ENCODE data around the gene HOXA11. TPM values are rescaled to one million over a fixed set of nuclear protein-coding genes. Genes with fewer than 3 reads are reported as not detected.

HOXA11 gene
- 3.1 and 4.0 TPM in 2 replicates for total RNA-seq

DNA sequence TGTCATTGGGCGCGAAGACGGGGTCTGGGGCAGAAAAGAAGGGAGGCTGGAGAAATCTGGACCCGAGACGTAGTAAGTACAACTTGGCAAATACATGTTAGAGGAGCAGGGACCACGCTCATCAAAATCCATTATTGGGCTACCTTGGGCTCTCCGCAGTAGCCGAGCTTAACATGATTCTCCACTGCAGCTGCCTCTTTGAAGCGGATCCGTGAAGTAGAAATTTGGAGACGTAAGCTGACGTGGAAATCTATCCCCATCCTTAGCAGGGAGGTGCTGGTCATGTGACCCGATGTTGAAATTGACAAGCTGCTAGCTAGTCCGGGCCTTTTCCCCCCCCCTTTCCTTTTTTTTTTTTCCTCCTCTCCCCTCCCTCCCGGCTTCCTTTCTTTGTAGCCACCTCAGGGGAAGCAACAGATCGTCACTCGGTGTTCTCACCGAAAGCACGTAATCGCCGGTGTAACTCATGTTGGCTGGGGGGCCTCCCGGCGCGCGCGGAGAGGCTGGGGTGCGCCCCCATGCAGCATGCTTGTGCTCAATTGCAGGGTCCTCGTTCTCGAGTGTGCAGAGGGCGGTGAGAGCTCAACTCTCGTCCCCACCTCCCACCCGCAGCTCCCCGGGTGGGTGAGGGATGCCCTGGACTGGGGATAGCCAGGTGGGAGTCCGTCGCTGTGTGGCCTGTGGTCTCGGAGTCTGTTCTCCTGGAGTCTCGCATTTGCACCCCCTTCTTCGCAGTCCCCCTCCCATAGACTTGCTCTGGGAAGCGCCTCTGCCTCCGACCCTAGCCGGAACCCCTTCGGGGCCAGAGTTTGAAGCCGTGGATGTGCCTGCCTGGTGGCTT is at the start of gene HOXA11:
Gene HOXA11, minus strand, starts transcription at position 220 of the 841 bp plus-strand sequence. Its CDS starts 88 bp downstream, at position 132.

DNA sequence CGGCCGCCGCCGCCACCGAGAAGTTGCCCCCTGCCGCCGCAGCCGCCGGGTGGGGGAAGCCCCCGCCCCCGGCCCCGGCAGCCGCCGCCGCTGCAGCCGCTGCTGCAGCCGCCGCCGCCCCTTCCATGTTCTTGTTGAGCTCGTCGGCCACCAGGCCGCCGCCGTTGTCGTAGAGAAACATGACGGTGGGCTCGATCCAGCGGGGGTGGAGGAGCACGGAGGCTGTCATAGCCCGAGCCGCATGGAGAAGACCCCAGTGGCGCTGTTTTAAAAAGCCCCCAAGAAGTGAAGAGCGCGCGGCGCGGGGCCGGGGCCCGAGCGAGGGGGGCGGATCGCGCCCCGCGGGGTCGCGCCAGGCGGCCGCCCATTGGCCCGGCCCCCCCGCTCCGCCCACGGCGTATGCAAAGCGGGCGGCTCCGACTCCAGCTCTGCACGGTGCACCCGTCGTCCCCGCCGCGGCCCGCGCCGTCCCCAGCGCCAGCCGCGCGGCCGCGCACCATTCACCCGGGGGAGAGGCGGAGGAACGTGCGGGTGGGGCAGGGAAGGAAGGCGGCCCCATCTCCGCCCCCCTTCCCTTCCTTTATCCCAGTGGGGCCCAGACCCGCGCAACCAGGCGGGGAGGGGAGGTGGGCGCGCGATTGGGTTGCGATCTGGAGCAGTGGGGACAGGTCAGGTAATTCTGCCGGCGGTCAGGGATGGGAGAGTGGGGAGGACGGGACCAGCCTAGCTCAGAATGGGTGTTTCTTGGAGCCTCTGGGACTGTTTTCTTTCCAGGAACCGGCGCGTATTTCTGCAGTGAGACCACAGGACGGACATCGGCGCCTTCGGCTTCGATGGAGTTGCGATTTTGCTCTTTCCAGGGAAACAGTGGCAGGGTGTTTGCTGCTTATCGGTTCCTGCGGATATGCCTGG is 15.1 kb upstream of the HOXA11 start, which contains the start of gene HOXA13:
Gene HOXA13, minus strand, starts transcription at position 243 of the 912 bp plus-strand sequence. Its CDS starts 14 bp downstream, at position 229.

DNA sequence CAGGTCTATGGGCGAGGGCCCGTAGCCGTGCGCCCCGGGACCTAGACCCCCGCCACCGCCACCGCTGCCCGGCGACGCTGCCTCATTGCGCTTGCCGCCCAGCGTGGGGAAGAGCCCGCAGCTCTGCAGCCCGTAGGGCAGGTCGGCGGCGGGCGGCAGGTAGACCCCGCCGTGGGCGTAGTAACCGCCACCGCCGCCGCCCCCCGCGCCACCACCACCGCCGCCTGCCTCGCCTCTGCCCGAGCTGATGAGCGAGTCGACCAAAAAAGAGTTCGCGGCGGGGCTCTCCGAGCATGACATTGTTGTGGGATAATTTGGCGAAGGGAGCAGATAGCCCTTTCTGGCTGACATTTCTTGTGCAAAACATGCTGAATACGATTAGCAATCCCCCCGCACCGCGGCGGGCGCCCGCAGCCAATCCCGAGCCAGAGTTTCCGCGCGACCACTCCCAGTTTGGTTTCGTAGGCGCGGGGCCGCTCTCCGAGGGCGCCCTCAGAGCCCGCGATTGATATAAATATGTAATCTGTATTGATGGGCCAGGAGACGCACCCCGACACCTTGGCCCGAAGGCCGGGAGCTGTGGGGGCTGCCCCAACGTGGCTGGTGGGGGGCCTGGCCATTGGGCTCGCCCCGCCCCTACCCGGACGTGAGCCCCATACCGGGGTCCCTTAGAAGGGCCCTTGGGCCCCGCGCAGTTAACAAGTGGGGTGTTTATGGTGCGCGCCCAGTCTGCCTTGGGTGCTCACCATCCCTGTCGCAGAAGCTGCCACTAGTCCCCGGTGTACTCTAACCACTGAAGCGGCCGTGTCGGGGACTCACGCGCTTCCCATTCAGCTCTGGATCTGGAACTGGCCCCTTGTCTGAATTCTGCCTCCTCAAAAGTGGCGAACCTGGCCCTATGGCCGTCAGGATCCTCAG is 10.8 kb downstream of the HOXA11 start, which contains the start of gene HOXA10:
Gene HOXA10, minus strand, starts transcription at position 365 of the 918 bp plus-strand sequence. Its CDS starts 14 bp downstream, at position 351.

DNA sequence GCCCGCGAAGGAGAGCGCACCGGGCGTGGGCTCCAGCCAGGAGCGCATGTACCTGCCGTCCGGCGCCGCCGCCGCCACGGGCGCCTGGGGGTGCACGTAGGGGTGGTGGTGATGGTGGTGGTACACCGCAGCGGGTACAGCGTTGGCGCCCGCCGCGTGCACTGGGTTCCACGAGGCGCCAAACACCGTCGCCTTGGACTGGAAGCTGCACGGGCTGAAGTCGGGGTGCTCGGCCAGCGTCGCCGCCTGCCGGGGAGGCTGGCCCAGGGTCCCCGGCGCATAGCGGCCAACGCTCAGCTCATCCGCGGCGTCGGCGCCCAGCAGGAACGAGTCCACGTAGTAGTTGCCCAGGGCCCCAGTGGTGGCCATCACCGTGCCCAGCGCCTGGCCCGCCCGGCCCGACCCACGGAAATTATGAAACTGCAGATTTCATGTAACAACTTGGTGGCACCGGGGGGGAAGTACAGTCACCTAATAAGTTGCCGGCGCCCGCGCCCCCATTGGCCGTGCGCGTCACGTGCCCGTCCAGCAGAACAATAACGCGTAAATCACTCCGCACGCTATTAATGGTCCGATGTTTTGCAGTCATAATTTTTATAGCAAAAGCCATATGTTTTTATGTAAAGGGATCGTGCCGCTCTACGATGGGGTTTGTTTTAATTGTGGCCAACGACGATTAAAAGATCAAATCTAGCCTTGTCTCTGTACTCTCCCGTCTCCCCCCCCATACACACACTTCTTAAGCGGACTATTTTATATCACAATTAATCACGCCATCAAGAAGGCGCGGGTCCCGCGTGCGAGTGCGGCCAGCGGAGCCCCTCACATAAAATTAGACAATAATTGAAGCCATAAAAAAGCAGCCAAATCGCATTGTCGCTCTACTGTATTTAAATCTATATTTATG is 19.7 kb downstream of the HOXA11 start, which contains the start of gene HOXA9:
Gene HOXA9, minus strand, starts transcription at position 449 of the 907 bp plus-strand sequence. Its CDS starts 80 bp downstream, at position 369.

DNA sequence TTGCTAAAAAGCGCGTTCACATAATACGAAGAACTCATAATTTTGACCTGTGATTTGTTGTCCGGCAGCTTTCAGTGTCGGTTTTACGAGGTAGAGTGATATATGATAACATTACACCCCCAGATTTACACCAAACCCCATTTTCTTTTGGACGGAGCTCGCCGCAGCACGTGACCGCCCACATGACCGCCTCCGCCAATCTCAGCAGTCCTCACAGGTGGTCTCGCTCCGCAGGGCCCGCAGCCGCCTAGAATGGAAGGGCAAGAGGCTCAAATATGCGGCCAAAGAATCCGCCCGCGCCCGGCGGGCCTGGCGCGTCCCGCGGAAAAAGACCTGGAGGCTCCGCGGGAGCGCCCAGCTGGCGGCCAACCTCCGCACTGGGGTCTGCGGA is 28.5 kb downstream of the HOXA11 start, which contains the start of gene HOXA7:
Gene HOXA7, minus strand, starts transcription at position 168 of the 391 bp plus-strand sequence. Its CDS starts 130 bp downstream, at position 38.

DNA sequence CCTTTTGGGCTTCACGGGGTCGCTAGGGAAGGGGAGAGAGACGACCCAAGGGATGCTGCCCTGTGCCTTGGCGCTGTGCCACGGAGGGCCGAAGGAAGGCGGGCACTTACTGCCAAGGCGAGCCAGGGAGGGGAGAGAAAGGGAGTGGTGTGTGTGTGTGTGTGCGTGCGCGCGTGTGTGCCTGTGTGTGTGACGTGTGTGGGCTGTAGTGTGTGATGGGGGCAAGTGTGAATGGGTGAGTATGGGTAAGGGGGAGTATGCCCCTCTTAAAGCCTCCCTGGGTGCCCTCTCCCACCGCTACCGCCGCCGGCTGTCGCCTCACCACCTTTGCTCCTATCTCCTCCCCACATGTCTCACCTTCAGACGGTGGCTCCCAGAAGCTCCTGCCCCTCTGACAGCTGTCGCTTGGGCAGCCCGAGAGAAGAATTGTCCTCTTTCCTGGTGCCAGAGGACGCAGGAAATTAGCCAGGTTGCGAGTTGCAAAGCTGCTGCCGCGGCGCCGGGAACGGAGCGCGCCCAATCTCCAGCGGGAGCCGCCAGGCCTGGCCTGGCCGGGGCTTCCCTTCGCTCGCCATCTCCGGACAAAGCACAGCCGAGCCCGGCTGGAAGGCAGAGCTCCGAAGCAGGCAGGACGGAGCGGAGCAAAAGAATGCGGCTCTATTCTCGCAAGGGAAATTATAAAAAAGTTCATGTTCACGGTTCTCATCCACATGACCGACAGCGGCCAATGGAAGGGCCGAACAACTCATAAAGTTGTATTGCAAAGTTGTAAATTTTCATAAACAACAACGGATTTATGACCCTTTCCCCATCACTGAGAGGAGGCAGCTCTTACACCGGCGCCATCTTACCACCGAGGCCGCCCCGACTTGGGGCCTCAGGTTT is 32.9 kb downstream of the HOXA11 start, which contains the start of gene HOXA3:
Gene HOXA3, minus strand, starts transcription at position 653 of the 885 bp plus-strand sequence. CDS start 41,943 bp downstream, outside the sequence.

DNA sequence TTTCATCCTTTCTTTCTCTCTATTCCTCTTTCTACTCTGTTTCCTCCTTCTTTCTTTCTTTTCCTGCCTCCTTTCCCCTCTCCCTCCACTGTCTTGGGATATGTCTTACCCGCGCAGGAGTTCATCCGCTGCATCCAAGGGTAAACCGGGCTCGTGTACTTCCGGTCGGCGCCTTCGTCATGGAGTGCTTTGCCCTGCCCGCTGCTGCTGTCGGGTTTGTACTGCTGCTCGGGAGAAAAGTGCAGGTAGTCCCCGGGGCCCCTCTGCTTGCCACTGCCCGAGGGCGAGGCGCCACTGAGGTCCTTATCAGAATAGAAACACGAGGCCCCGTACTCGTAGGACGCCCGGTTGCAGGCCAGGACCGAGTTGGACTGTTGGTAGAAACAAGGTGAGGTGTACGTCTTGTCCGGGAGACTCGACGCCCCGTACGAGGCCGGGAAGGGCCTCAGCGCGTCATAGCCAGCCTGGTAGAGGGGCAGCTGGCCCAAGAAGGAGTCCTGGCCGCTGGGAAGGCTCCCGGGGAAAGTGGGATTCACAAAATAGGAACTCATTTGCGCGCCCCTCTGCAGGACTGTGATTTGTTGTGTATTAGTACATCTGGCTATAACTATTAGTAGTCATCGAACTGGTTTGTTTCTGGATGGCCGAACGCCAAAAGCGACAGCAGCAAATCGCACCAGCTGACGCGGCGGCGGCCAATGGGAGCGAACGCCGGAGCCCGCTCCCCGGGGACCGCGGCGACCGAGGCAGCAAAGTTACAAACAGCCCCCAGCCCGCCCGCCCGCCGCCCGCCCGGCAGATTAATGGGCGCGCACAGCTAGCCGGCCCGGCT is 37.6 kb downstream of the HOXA11 start, which contains the start of gene HOXA6:
Gene HOXA6, minus strand, starts transcription at position 576 of the 832 bp plus-strand sequence. Its CDS starts 25 bp downstream, at position 551.

DNA sequence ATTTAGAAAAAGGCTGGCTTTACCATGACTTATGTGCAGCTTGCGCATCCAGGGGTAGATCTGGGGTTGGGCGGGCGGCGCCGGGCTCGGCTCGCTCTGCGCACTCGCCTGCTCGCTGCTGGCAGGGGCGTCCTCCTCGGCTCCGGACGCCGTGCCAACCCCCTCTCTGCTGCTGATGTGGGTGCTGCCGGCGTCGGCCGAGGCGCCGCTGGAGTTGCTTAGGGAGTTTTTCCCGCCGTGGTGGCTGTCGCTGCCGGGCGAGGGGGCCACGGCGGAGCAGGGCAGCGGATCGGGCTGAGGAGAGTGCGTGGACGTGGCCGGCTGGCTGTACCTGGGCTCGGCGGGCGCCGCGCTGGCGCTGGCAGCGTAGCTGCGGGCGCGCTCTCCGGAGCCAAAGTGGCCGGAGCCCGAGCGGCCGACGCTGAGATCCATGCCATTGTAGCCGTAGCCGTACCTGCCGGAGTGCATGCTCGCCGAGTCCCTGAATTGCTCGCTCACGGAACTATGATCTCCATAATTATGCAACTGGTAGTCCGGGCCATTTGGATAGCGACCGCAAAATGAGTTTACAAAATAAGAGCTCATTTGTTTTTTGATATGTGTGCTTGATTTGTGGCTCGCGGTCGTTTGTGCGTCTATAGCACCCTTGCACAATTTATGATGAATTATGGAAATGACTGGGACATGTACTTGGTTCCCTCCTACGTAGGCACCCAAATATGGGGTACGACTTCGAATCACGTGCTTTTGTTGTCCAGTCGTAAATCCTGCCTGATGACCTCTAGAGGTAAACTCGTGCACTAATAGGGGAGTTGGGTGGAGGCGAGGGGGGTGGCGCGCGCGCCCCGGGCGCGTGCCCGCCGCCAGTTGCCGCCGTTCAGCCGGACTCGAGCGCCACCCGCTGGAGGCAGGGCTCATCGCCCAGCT is 41.7 kb downstream of the HOXA11 start, which contains the start of gene HOXA5:
Gene HOXA5, minus strand, starts transcription at position 659 of the 927 bp plus-strand sequence. Its CDS starts 74 bp downstream, at position 585.

Other genes starting within 250 kb of the HOXA11 start
- gene HOXA1, start 89.2 kb downstream of the HOXA11 start, total RNA-seq, result 2.3 and 3.0 TPM in 2 replicates
- 1.1 and 1.7 TPM in 2 replicates for gene HOXA2, start 82.5 kb downstream of the HOXA11 start, total RNA-seq
- 6.2 and 8.8 TPM in 2 replicates for gene HOXA4, start 54.5 kb downstream of the HOXA11 start, total RNA-seq
- gene HOXA5, start 41.6 kb downstream of the HOXA11 start, total RNA-seq, result 13.8 and 15.3 TPM in 2 replicates
- gene HOXA6, start 37.5 kb downstream of the HOXA11 start, total RNA-seq, result 4.0 and 6.5 TPM in 2 replicates
- 11.0 and 11.1 TPM in 2 replicates for gene HOXA3, start 32.6 kb downstream of the HOXA11 start, total RNA-seq
- gene HOXA7, start 28.6 kb downstream of the HOXA11 start, total RNA-seq, result 11.9 and 13.6 TPM in 2 replicates
- 16.2 and 24.6 TPM in 2 replicates for gene HOXA9, start 19.7 kb downstream of the HOXA11 start, total RNA-seq
- 6.5 and 11.7 TPM in 2 replicates for gene HOXA10, start 10.9 kb downstream of the HOXA11 start, total RNA-seq
- gene HOXA13, start 14.9 kb upstream of the HOXA11 start, total RNA-seq, result not detected in 2 replicates
- not detected in 2 replicates for gene EVX1, start 57.6 kb upstream of the HOXA11 start, total RNA-seq

Data from mammary microvascular endothelial cell (primary cell).